ENCODE data around the gene CHD9.

GRCh38 chr16:53085369-53085843 lies 30.6 kb downstream of the CHD9 start:
- TF ChIP-seq, protein P1, sequence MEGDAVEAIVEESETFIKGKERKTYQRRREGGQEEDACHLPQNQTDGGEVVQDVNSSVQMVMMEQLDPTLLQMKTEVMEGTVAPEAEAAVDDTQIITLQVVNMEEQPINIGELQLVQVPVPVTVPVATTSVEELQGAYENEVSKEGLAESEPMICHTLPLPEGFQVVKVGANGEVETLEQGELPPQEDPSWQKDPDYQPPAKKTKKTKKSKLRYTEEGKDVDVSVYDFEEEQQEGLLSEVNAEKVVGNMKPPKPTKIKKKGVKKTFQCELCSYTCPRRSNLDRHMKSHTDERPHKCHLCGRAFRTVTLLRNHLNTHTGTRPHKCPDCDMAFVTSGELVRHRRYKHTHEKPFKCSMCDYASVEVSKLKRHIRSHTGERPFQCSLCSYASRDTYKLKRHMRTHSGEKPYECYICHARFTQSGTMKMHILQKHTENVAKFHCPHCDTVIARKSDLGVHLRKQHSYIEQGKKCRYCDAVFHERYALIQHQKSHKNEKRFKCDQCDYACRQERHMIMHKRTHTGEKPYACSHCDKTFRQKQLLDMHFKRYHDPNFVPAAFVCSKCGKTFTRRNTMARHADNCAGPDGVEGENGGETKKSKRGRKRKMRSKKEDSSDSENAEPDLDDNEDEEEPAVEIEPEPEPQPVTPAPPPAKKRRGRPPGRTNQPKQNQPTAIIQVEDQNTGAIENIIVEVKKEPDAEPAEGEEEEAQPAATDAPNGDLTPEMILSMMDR (IDR thresholded peaks at IDR 0.05; ENCODE audit: insufficient read depth, low read length, poor library complexity, severe bottlenecking), result no peak
- TF ChIP-seq EZH2phosphoT487 (conservative IDR thresholded peaks at IDR 0.05; ENCODE audit: low read length), result no peak
